IMR-90 (cell line): Measurements from ENCODE around the gene YEATS4.

Experiments
- CTCF ChIP-seq: conservative IDR thresholded peaks from 2 replicates; pipeline ENCODE4 v1.5.1; 2012; ENCODE audit warnings: mild to moderate bottlenecking, low read depth, low read length, improper control_type of control experiment
- RAD21 ChIP-seq: IDR thresholded peaks from 2 replicates; pipeline ENCODE4 v1.6.1; 2012; ENCODE audit warnings: low read length, improper control_type of control experiment

DNA sequence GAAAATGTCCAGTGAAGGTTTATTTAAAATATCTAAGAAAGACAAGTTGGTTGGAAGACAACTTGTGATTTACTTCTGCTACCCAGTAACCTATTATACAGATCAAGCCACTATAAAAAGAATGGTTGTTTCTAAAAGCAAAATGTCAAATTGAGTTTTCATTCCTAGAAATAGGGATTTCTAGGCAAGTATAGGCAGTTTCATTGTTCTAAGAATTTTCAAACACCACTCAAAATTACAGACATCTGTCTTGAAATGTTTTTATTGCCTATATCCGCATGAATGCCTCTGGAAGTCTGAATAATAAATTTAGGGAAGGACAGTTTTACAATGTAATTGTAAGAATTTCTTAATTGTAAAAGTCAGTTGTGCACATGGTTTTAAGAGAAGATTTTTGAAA lies 8.6 kb downstream of the YEATS4 start:
- TF ChIP-seq CTCF (no peak), RAD21 (no peak)
